Right lobe of liver (tissue), 6 donors: ENCODE data around the gene ZBTB45. TPM values are rescaled to one million over a fixed set of nuclear protein-coding genes. Genes with fewer than 3 reads are reported as not detected.
"Not testable (repeated sequence)": the region's sequence is repeated elsewhere in the genome, so short reads cannot be mapped to it uniquely, and the experiment has no call there.

Experiments used
- ATAC-seq, 4 donors: fragments of 200-7000 bp; cut with Tn5 transposase; one replicate each; pipeline ENCODE4 v1.9.1; 2020; ENCODE audit warnings: mild to moderate bottlenecking in 4 of 4, moderate library complexity in 4 of 4
- DNase-seq, 3 donors: peaks; one replicate each; pipeline ENCODE4 v3.0.0-alpha.2; 2020
- H3K27ac ChIP-seq, 3 donors: fragments of 200-600 bp; one replicate each; pipeline ENCODE4 v1.8.0; 2022
- H3K27me3 ChIP-seq, 2 donors: fragments of 200-600 bp; one replicate each; pipeline ENCODE4 v1.8.0; 2022
- H3K36me3 ChIP-seq, 4 donors: fragments of 200-600 bp; sonication (generic) in 1 of 4; one replicate each; pipeline versions ENCODE4 v1.5.1 to v1.8.0; 2017 to 2022; ENCODE audit warnings: control low read depth in 1 of 4
- H3K4me1 ChIP-seq, 4 donors: fragments of 200-600 bp; sonication (generic) in 1 of 4; one replicate each; pipeline versions ENCODE4 v1.5.1 to v1.8.0; 2017 to 2022; ENCODE audit warnings: control low read depth in 1 of 4
- H3K4me3 ChIP-seq, 3 donors: fragments of 200-600 bp; one replicate each; pipeline ENCODE4 v1.8.0; 2022
- H3K9me3 ChIP-seq, 4 donors: fragments of 200-600 bp; sonication (generic) in 1 of 4; one replicate each; pipeline versions ENCODE4 v1.5.1 to v1.8.0; 2017 to 2022; ENCODE audit warnings: control low read depth in 1 of 4
- POLR2A ChIP-seq: fragments of 450-650 bp; IDR thresholded peaks from one replicate; pipeline ENCODE4 v1.6.1; 2017; ENCODE audit warnings: antibody characterized with exemption, mild to moderate bottlenecking
- WGBS: methylation state at CpG from one replicate; pipeline ENCODE4 v1.1.6; 2018; ENCODE audit warnings: low coverage, low lambda C conversion rate; ENCODE audit not compliant: insufficient coverage; ENCODE audit errors: missing lambda C conversion rate; 5-methylcytosine and 5-hydroxymethylcytosine counted together
- intact Hi-C, 2 donors: fragments of 100-400 bp; cut with DNase I; formaldehyde crosslinking; loops; one replicate each; pipeline versions ENCODE4 v1.11.2 to v1.14.1; 2022
- total RNA-seq, 6 experiments: library from RNA; depleted of rRNA in 2 of 6; stranded (reverse); fragments of >200 nt in 2 of 6; fragmentation: NEBNext Ultra II Directional in 3 of 6; extraction: Animal tissue kit (Norgen Biotek cat#: 25700) in 3 of 6; gene quantifications; one replicate each; pipeline versions ENCODE4 v1.1.0 to v1.2.4, GENCODE V29; 2016 to 2023
- TF ChIP-seq, protein P1 (sequence below), 4 donors: fragments of 200-600 bp in 3 of 4; fragments of 450-650 bp in 1 of 4; IDR thresholded peaks; one replicate each; pipeline versions ENCODE4 v1.5.1 to v1.8.0; 2016 to 2022; ENCODE audit warnings: antibody characterized with exemption in 4 of 4, mild to moderate bottlenecking in 2 of 4
- donor health status: DM: no; HTN: yes; CAD: no.
- donor health status: DM: no; HTN: no; CAD: no.
- donor health status: DM: no; HTN: no; CAD: no.
- donor health status: DM: no; HTN: yes; CAD: no.
- donor health status: DM: no; HTN: yes; CAD: no.

Gene ZBTB45
- total RNA-seq, 6 experiments from 2014 or later: 3.5 to 4.8 (median 4.3) TPM

DNA sequence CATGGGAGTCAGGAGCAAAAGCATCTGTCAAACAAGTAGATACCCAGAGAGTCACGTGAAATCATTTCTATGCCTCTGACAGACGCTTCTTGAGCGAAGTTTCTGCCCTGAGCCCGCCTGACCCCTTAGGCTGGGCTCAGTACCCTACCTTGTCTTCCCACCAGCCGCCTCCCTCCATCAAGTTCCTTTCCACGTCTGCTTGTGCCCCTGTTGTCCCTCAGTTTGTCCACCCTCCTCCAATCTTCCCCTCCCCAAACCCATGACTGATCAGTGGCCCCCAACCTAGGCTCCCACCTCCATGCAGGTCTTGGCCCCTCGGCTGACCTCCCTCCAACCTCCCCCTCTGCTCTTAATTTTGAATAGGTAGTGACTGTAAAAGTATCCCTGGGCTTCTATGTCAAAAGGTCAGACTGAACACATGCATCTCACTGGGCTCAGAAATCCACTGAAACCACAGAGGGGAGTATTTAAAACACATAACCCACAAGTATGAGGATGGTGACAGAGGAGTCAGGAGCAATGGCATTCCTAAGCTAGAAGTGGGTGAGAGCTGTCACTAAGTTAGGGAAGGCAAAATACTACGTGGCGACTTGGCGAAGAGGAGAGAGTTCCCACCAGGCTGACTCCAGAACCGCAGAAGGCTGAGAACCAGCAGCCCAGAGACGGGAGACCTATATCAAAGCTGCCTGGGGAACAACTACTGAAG lies 45.2 kb downstream of the ZBTB45 start:
- DNase-seq (peak in 1 of 3 donors; percentile 39), ATAC-seq (no peak)
- 76% methylated on average over 8 of the region's 12 CpGs for WGBS
- H3K4me3 ChIP-seq: no peak overlapping the region
- peaks cover 0 to 24% (median 9%) of the 10 kb centered on the region in 4 donors for H3K4me1 ChIP-seq
- H3K36me3 ChIP-seq: no peaks in the 10 kb centered on the region
- H3K9me3 ChIP-seq: no peaks in the 10 kb centered on the region
- H3K27me3 ChIP-seq: no peaks in the 10 kb centered on the region
- TF ChIP-seq, protein P1, sequence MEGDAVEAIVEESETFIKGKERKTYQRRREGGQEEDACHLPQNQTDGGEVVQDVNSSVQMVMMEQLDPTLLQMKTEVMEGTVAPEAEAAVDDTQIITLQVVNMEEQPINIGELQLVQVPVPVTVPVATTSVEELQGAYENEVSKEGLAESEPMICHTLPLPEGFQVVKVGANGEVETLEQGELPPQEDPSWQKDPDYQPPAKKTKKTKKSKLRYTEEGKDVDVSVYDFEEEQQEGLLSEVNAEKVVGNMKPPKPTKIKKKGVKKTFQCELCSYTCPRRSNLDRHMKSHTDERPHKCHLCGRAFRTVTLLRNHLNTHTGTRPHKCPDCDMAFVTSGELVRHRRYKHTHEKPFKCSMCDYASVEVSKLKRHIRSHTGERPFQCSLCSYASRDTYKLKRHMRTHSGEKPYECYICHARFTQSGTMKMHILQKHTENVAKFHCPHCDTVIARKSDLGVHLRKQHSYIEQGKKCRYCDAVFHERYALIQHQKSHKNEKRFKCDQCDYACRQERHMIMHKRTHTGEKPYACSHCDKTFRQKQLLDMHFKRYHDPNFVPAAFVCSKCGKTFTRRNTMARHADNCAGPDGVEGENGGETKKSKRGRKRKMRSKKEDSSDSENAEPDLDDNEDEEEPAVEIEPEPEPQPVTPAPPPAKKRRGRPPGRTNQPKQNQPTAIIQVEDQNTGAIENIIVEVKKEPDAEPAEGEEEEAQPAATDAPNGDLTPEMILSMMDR (IDR thresholded peaks at IDR 0.05): no peak
- no peak for TF ChIP-seq POLR2A
- intact Hi-C loops: no loop called here
- no peak overlapping the region for H3K27ac ChIP-seq

DNA sequence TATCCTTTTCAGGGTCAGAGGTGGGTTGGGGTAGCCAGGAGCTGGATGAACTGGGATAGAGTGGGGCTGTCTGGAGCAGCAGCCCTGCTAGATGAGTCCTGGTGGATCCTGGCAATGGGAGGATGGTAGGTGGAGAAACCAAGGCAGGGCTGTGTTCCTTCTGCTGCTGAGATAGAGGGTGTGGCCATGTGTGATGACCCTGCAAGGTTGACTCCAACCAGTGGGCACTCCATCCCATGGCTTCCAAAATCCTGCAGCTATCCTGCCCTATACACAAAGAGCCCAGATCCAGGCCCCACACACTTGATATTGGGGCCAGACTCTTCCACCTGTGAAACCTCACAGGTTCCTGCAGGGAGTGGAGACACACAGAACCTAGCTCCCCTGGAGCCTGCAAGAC lies 45.8 kb downstream of the ZBTB45 start:
- H3K27me3 ChIP-seq: no peaks in the 10 kb centered on the region
- H3K36me3 ChIP-seq: no peaks in the 10 kb centered on the region

GRCh38 chr19:58471736-58472135 lies 47.9 kb downstream of the ZBTB45 start:
- 96% methylated on average over 18 of the region's 39 CpGs for WGBS
- intact Hi-C loops: no loop called here
- peaks cover 0 to 19% (median 5%) of the 10 kb centered on the region in 4 donors for H3K4me1 ChIP-seq
- H3K27me3 ChIP-seq: no peaks in the 10 kb centered on the region
- TF ChIP-seq POLR2A: no peak
- TF ChIP-seq, protein P1 (IDR thresholded peaks at IDR 0.05): no peak
- no peaks in the 10 kb centered on the region for H3K36me3 ChIP-seq
- H3K9me3 ChIP-seq: no peaks in the 10 kb centered on the region
- H3K4me3 ChIP-seq: no peak overlapping the region
- H3K27ac ChIP-seq: no peak overlapping the region
- no peak for ATAC-seq
- DNase-seq: peak in 1 of 3 donors; percentile 54

More for the DNA sequence above, 45.8 kb downstream of the ZBTB45 start:
- H3K9me3 ChIP-seq: no peaks in the 10 kb centered on the region
- ATAC-seq (no peak), DNase-seq (peak in 1 of 3 donors; percentile 23)
- peaks cover 0 to 24% (median 9%) of the 10 kb centered on the region in 4 donors for H3K4me1 ChIP-seq
- no peak for TF ChIP-seq POLR2A
- TF ChIP-seq, protein P1 (IDR thresholded peaks at IDR 0.05): no peak
- H3K27ac ChIP-seq: no peak overlapping the region
- H3K4me3 ChIP-seq: no peak overlapping the region
- intact Hi-C loops: no loop called here

- H3K36me3 ChIP-seq, H3K27me3 ChIP-seq, H3K4me3 ChIP-seq, H3K9me3 ChIP-seq, H3K27ac ChIP-seq, ATAC-seq, intact Hi-C loops: not testable (repeated sequence)
- peaks cover 0 to 19% (median 5%) of the 10 kb centered on the region in 4 donors for H3K4me1 ChIP-seq
- peak in 1 of 3 donors; percentile 54 for DNase-seq
- WGBS: no CpG with 5 or more reads among the region's 53 CpGs
These were observed 48.6 kb downstream of the ZBTB45 start for GRCh38 chr19:58470837-58471543.
